ENCODE results near the gene NUCKS1. TPM values are rescaled to one million over a fixed set of nuclear protein-coding genes. Genes with fewer than 3 reads are reported as not detected.

The NUCKS1 gene
- total RNA-seq, 1 experiment from 2014 or later: 41.9 TPM

- DNase-seq (ENCODE audit: low spot score): no peak
These were observed 22.6 kb upstream of the NUCKS1 start for GRCh38 chr1:205772607-205773032.

- DNase-seq (ENCODE audit: low spot score): no peak
These were observed 20.6 kb upstream of the NUCKS1 start for GRCh38 chr1:205770618-205771017.

- DNase-seq (ENCODE audit: low spot score): no peak
These were observed 19.8 kb upstream of the NUCKS1 start for GRCh38 chr1:205769641-205770365.

DNA sequence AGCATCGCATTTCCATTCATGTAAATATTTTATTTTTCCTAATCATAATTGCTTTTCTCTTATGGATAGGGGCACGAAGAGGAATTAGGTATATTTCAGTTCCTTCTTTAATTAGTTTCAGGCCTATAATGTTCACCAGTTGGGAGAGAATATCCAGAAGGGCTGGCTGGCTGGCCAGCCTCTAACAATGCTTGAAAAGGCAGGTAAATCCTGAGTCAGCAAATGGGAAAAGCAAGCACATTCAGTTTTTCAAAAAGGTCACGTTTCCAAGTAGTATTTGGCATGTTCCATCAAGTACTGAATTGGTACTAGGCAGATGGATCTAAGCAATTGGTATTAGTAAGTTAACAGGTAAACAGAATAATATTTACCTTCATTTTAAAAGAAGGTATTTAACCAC lies 17.3 kb upstream of the NUCKS1 start:
- no peak for DNase-seq (ENCODE audit: low spot score)

DNA sequence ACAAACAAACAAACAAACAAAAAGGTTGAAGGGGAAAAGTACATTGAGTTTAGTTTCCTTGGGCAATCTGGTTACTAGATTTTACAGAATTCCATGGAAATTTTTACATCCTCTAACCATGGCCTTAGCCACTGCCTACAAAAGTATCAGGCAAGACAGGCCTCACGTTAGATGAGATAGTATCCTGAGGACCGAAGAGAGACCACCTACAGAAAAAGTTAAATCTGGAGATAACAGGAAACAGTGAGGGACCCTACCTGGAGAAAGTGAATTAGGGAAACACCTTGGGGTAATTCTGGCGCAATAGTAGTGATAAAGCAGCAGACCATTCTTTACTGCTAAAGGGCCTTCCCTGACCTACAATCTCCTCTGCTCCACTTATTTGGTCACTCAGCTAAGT lies 16.6 kb upstream of the NUCKS1 start:
- DNase-seq (ENCODE audit: low spot score): no peak

DNA sequence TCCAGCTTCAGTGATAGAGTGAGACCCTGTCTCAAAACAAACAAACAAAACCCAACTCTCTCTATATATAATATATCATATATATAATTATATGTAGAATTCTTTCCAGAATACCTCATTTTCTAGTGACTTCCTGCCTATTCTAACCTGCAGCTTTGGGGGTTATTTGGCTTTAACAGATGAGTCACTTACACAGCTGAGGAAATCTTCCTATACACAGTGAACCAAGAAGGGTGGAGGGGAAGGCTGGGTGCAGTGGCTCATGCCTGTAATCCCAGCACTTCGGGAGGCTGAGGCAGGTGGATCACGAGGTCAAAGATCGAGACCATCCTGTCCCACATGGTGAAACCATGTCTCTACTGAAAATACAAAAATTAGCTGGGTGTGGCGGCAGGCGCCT lies 16.1 kb upstream of the NUCKS1 start:
- DNase-seq (ENCODE audit: low spot score): no peak

DNA sequence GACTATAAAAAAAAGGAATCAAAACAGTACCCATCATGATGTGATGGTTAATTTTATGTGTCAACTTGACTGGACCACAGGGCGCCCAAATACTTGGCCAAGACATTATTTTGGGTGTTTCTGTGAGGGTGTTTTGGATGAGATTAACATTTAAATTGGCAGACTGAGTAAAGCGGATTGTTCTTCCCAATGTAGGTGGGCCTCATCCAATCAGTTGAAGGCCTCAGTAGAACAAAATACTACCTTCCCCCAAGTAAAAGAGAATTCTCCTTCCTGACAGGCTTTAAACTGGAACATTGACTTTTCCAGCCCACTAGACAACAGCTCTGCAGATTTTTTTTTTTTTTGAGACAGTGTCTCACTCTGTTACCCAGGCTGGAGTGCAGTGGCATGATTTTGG lies 14.6 kb upstream of the NUCKS1 start:
- no peak for DNase-seq (ENCODE audit: low spot score)

GRCh38 chr1:205763980-205764379 lies 14.0 kb upstream of the NUCKS1 start:
- DNase-seq (ENCODE audit: low spot score): no peak

DNA sequence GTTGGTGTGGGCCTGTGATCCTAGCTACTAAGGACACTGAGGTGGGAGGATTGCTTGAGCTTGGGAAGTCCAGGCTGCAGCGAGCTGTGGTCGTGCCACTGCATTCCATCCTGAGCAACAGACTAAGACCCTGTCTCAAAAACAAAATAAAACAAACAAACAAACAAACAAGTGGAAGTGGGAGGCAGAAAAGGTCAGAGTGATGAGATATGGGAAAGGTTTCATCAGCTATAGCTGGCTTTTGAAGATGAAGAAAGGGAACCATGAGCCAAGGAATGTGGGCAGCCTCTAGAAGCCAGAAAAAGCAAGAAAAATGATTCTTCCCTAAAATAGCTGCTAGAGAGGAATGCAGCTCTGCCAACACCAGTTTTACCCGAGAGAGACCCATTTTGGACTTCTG lies 10.6 kb upstream of the NUCKS1 start:
- DNase-seq (ENCODE audit: low spot score): no peak

- no peak for DNase-seq (ENCODE audit: low spot score)
These were observed 6.6 kb upstream of the NUCKS1 start for GRCh38 chr1:205756552-205756951.

- DNase-seq (ENCODE audit: low spot score): no peak
These were observed 4.9 kb upstream of the NUCKS1 start for GRCh38 chr1:205754857-205755256.

GRCh38 chr1:205751036-205751651 lies 1.2 kb upstream of the NUCKS1 start:
- DNase-seq (ENCODE audit: low spot score): no peak

- DNase-seq (ENCODE audit: low spot score): peak; percentile 94
These were observed 496 bp downstream of the NUCKS1 start for GRCh38 chr1:205749234-205750137.

DNA sequence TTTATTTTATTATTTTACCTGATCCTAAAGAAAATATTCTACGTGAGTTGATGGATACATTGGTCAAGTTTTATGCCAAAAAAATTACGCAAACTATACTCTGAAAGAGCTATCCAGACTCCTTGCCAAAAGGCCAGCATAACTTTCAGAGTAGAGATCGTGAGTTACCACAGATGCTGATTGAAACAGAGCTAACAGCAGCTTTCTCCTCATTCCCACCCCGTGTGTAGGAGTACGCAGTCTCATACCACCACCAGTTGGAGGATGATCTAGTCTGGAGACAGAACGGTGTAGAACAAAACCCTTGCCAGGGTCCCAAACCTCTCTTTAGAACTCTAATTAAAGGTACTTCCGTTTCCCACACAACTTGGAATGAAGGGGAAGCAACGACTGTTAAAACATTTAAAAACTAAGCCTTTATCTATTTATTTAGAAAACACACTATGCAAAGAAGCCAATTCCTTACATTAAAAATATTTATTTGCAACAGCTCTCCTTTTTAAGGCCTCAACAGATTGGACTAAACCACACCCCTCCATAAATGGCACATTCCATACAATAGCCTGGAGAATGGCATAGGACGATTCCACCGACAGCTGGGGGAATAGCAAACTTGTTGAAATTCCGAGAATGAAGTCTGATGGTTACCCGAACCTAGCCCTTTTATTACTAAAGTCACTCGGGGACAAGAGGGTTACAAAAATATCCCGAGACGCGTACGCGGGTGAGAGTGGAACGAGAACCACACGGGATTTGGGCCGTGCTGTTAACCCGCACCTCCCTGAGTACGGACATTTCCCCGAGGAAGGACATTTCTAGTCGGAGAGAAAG lies 1.4 kb downstream of the NUCKS1 start:
- DNase-seq (ENCODE audit: low spot score): peak; percentile 78

GRCh38 chr1:205746757-205747412 lies 3.1 kb downstream of the NUCKS1 start:
- DNase-seq (ENCODE audit: low spot score): no peak

- no peak for DNase-seq (ENCODE audit: low spot score)
These were observed 5.6 kb downstream of the NUCKS1 start for GRCh38 chr1:205744403-205744802.

GRCh38 chr1:205743977-205744376 lies 6.0 kb downstream of the NUCKS1 start:
- no peak for DNase-seq (ENCODE audit: low spot score)

DNA sequence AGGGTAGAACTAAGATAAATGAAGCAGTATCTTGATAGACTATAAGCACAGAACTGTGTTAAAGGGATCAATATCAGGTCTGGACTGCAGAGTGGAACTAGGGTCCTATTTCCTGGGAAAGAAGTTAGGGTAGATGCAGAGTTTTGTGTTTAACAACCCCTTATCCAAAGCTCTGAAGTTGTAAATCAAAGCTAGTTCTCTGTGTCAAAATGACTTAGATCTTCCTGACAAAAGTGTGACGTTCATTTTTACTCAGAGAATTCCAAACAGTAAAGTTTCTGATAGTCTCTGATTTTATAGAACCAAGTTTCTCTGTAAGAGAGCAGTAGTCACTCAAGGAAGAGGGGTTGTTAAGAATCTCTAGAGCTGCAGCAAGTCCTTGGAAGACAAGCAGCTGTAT lies 8.3 kb downstream of the NUCKS1 start:
- DNase-seq (ENCODE audit: low spot score): no peak

DNA sequence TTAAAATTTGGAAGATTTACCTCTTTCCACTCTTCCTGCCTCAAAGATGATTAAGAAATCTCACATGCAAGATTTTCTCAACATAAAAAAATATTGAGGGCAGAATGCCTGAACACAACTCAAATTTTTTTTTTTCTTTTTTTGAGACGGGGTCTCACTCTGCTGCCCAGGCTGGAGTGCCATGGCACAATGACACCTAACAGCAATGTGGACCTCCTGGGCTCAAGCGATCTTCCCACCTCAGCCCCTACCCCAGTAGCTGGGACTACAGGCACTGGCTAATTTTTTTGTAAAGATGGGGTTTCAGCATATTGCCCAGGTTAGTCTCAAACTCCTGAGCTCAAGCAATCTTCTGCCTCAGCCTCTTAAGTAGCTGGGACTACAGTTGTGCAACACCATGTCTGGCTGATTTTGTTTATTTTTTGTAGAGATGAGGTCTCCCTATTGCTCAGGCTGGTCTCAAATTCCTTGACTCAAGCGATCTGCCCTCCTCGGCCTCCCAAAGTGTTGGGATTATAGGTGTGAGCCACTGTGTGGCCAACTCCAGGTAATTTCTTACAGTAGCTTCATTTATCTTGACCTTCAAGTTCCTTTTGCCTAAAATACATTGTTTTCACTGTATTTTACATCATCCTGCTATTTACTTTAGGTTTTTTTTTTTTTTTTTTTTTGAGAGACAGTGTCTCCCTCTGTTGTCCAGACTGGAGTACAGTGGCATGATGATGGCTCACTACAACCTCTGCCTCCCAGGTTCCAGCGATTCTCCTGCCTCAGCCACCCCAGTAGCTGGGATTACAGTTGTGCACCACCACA lies 10.4 kb downstream of the NUCKS1 start:
- no peak for DNase-seq (ENCODE audit: low spot score)

DNA sequence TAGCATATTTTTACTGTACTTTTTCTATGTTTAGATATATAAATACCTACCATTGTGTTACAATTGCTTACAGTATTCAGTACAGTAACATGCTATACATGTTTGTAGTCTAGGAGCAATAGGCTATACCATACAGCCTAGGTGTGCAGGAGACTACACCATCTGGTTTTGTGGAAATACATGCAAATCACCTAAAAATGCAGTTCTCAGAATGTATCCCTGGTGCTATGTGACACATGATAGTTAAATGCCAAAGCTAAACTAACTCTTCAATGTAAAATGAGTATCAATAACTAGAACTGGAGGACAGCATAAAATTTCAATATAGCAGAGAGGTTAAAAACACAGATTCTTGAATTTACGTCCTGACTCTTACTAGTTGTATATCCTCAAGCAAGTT lies 14.8 kb downstream of the NUCKS1 start:
- DNase-seq (ENCODE audit: low spot score): no peak

All from HT-29 (cell line).